Measurements from ENCODE around the gene FANK1. TPM values are rescaled to one million over a fixed set of nuclear protein-coding genes. Genes with fewer than 3 reads are reported as not detected.
"Not testable (repeated sequence)": the region's sequence is repeated elsewhere in the genome, so short reads cannot be mapped to it uniquely, and the experiment has no call there.

The FANK1 gene
- total and polyA plus RNA-seq, 2 experiments from 2014 or later = 2.9 to 6.0 TPM

- TF ChIP-seq EZH2 (IDR thresholded peaks at IDR 0.05; ENCODE audit: borderline replicate concordance) = no peak
- no peak for TF ChIP-seq EZH2phosphoT487 (IDR thresholded peaks at IDR 0.05; ENCODE audit: low read depth, severe bottlenecking, unreplicated experiment)
- TF ChIP-seq, protein P1, sequence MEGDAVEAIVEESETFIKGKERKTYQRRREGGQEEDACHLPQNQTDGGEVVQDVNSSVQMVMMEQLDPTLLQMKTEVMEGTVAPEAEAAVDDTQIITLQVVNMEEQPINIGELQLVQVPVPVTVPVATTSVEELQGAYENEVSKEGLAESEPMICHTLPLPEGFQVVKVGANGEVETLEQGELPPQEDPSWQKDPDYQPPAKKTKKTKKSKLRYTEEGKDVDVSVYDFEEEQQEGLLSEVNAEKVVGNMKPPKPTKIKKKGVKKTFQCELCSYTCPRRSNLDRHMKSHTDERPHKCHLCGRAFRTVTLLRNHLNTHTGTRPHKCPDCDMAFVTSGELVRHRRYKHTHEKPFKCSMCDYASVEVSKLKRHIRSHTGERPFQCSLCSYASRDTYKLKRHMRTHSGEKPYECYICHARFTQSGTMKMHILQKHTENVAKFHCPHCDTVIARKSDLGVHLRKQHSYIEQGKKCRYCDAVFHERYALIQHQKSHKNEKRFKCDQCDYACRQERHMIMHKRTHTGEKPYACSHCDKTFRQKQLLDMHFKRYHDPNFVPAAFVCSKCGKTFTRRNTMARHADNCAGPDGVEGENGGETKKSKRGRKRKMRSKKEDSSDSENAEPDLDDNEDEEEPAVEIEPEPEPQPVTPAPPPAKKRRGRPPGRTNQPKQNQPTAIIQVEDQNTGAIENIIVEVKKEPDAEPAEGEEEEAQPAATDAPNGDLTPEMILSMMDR (IDR thresholded peaks at IDR 0.05; ENCODE audit: poor library complexity) = no peak
- Histone ChIP-seq H2AFZ (no peak overlapping the region), H4K20me1 (ENCODE audit: insufficient read depth, poor library complexity, severe bottlenecking) (no peaks in the 10 kb centered on the region), H3K9me2 (replicated peaks; ENCODE audit: insufficient read depth) (no peaks in the 10 kb centered on the region), H3K9me3 (ENCODE audit: low read depth) (no peaks in the 10 kb centered on the region), H3K27me3 (no peaks in the 10 kb centered on the region), H3K4me3 (no peak overlapping the region), H3K79me2 (no peaks in the 10 kb centered on the region), H3K27ac (no peak overlapping the region), H3K4me1 (ENCODE audit: insufficient read depth) (no peaks in the 10 kb centered on the region), H3K4me2 (no peak overlapping the region), H3K36me3 (replicated peaks; ENCODE audit: insufficient read depth, low read depth) (no peaks in the 10 kb centered on the region)
- no peak for DNase-seq (ENCODE audit: low spot score)
- 96% methylated on average over 10 of the region's 10 CpGs for WGBS (ENCODE audit: low lambda C conversion rate, missing lambda C conversion rate)
These were observed 146.5 kb downstream of the FANK1 start for GRCh38 chr10:126042906-126043305.

GRCh38 chr10:126043389-126043788 lies 147.0 kb downstream of the FANK1 start:
- no peaks in the 10 kb centered on the region for H3K27me3 ChIP-seq
- H3K4me3 ChIP-seq = no peak overlapping the region
- H3K4me2 ChIP-seq = no peak overlapping the region
- H3K79me2 ChIP-seq = no peaks in the 10 kb centered on the region
- no peaks in the 10 kb centered on the region for H3K9me2 ChIP-seq (replicated peaks; ENCODE audit: insufficient read depth)
- WGBS (ENCODE audit: low lambda C conversion rate, missing lambda C conversion rate) = 94% methylated on average over 10 of the region's 10 CpGs
- no peak overlapping the region for H3K27ac ChIP-seq
- TF ChIP-seq, protein P1 (IDR thresholded peaks at IDR 0.05; ENCODE audit: poor library complexity) = no peak
- TF ChIP-seq EZH2 (IDR thresholded peaks at IDR 0.05; ENCODE audit: borderline replicate concordance) (no peak), EZH2phosphoT487 (IDR thresholded peaks at IDR 0.05; ENCODE audit: low read depth, severe bottlenecking, unreplicated experiment) (no peak)
- no peak for DNase-seq (ENCODE audit: low spot score)
- no peaks in the 10 kb centered on the region for H3K9me3 ChIP-seq (ENCODE audit: low read depth)
- no peaks in the 10 kb centered on the region for H4K20me1 ChIP-seq (ENCODE audit: insufficient read depth, poor library complexity, severe bottlenecking)
- H2AFZ ChIP-seq = no peak overlapping the region
- no peaks in the 10 kb centered on the region for H3K4me1 ChIP-seq (ENCODE audit: insufficient read depth)
- no peaks in the 10 kb centered on the region for H3K36me3 ChIP-seq (replicated peaks; ENCODE audit: insufficient read depth, low read depth)

DNA sequence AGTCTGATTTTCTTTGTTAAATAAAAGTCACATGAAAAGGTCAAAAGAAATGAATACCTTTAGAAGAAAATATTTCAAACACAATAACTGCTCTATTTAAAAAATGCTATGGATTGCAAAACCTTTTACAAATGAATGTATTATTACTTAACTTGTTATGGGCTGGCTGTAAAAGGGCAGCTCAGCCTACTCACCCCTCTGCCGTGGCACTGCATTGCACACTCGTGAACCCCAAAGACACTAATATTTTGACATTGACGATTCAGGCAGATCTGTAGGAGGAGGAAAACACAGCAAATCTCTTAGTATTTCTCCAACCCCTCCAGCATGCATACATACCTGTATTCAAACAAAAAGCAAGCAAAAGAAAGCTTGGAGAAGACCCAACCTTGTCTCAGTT lies 149.5 kb downstream of the FANK1 start:
- no peak for DNase-seq (ENCODE audit: low spot score)
- WGBS (ENCODE audit: low lambda C conversion rate, missing lambda C conversion rate) = 92% methylated on average over 3 of the region's 3 CpGs
- Histone ChIP-seq H3K4me3 (no peak overlapping the region), H3K9me3 (ENCODE audit: low read depth) (no peaks in the 10 kb centered on the region), H3K27me3 (no peaks in the 10 kb centered on the region), H4K20me1 (ENCODE audit: insufficient read depth, poor library complexity, severe bottlenecking) (no peaks in the 10 kb centered on the region), H3K79me2 (no peaks in the 10 kb centered on the region), H3K4me1 (ENCODE audit: insufficient read depth) (no peaks in the 10 kb centered on the region), H3K36me3 (replicated peaks; ENCODE audit: insufficient read depth, low read depth) (no peaks in the 10 kb centered on the region), H2AFZ (no peak overlapping the region), H3K4me2 (no peak overlapping the region), H3K9me2 (replicated peaks; ENCODE audit: insufficient read depth) (no peaks in the 10 kb centered on the region), H3K27ac (no peak overlapping the region)
- TF ChIP-seq, protein P1 (IDR thresholded peaks at IDR 0.05; ENCODE audit: poor library complexity) = no peak
- no peak for TF ChIP-seq EZH2 (IDR thresholded peaks at IDR 0.05; ENCODE audit: borderline replicate concordance)
- no peak for TF ChIP-seq EZH2phosphoT487 (IDR thresholded peaks at IDR 0.05; ENCODE audit: low read depth, severe bottlenecking, unreplicated experiment)

GRCh38 chr10:126046831-126047230 lies 150.5 kb downstream of the FANK1 start:
- no peaks in the 10 kb centered on the region for H3K9me2 ChIP-seq (replicated peaks; ENCODE audit: insufficient read depth)
- H3K27ac ChIP-seq = no peak overlapping the region
- no peaks in the 10 kb centered on the region for H3K9me3 ChIP-seq (ENCODE audit: low read depth)
- H3K4me1 ChIP-seq (ENCODE audit: insufficient read depth) = no peaks in the 10 kb centered on the region
- H3K36me3 ChIP-seq (replicated peaks; ENCODE audit: insufficient read depth, low read depth) = no peaks in the 10 kb centered on the region
- no peak overlapping the region for H2AFZ ChIP-seq
- 56% methylated on average over 5 of the region's 5 CpGs for WGBS (ENCODE audit: low lambda C conversion rate, missing lambda C conversion rate)
- H3K79me2 ChIP-seq = no peaks in the 10 kb centered on the region
- H3K4me2 ChIP-seq = no peak overlapping the region
- no peak for DNase-seq (ENCODE audit: low spot score)
- TF ChIP-seq, protein P1 (IDR thresholded peaks at IDR 0.05; ENCODE audit: poor library complexity) = no peak
- TF ChIP-seq EZH2phosphoT487 (IDR thresholded peaks at IDR 0.05; ENCODE audit: low read depth, severe bottlenecking, unreplicated experiment) (no peak), EZH2 (IDR thresholded peaks at IDR 0.05; ENCODE audit: borderline replicate concordance) (no peak)
- no peaks in the 10 kb centered on the region for H3K27me3 ChIP-seq
- no peaks in the 10 kb centered on the region for H4K20me1 ChIP-seq (ENCODE audit: insufficient read depth, poor library complexity, severe bottlenecking)
- no peak overlapping the region for H3K4me3 ChIP-seq

GRCh38 chr10:126047749-126048148 lies 151.4 kb downstream of the FANK1 start:
- not testable (repeated sequence) for H3K27ac ChIP-seq; H4K20me1 ChIP-seq (ENCODE audit: insufficient read depth, poor library complexity, severe bottlenecking); DNase-seq (ENCODE audit: low spot score)

More at GRCh38 chr10:126047749-126048148, 151.4 kb downstream of the FANK1 start:
- H3K4me2 ChIP-seq; H3K27me3 ChIP-seq; H3K9me3 ChIP-seq (ENCODE audit: low read depth); H3K4me3 ChIP-seq; H3K4me1 ChIP-seq (ENCODE audit: insufficient read depth); H3K9me2 ChIP-seq (replicated peaks; ENCODE audit: insufficient read depth); H3K36me3 ChIP-seq (replicated peaks; ENCODE audit: insufficient read depth, low read depth); H3K79me2 ChIP-seq; H2AFZ ChIP-seq: not testable (repeated sequence)
- 83% methylated on average over 1 of the region's 1 CpG for WGBS (ENCODE audit: low lambda C conversion rate, missing lambda C conversion rate)
